Lung (tissue), 12 donors: Measurements from ENCODE around the gene NR3C1. TPM values are rescaled to one million over a fixed set of nuclear protein-coding genes. Genes with fewer than 3 reads are reported as not detected.

Experiments
- ATAC-seq: fragments of 200-7000 bp; cut with Tn5 transposase; one replicate; pipeline ENCODE4 v1.9.1; 2020; ENCODE audit warnings: moderate number of reproducible peaks; ENCODE audit not compliant: insufficient read depth, low FRiP score
- DNase-seq, 3 donors: peaks; one replicate each; pipeline ENCODE4 v3.0.0-alpha.2; 2013 to 2017
- H3K27ac ChIP-seq, 2 donors: one replicate each; pipeline ENCODE4 v1.5.1; 2013; ENCODE audit warnings: mild to moderate bottlenecking in 2 of 2, moderate library complexity in 2 of 2, control low read depth in 1 of 2, inconsistent platforms in 1 of 2, low read depth in 1 of 2, low read length in 1 of 2
- H3K27me3 ChIP-seq, 3 donors: one replicate each; pipeline ENCODE4 v1.5.1; 2013; ENCODE audit warnings: low read length in 2 of 3; ENCODE audit not compliant: control insufficient read depth in 3 of 3, insufficient read depth in 3 of 3
- H3K36me3 ChIP-seq, 4 donors: one replicate each; pipeline ENCODE4 v1.5.1; 2013; ENCODE audit warnings: low read length in 4 of 4, mild to moderate bottlenecking in 1 of 4, moderate library complexity in 1 of 4; ENCODE audit not compliant: control insufficient read depth in 4 of 4, insufficient read depth in 4 of 4
- H3K4me1 ChIP-seq, 5 donors: one replicate each; pipeline ENCODE4 v1.5.1; 2013; ENCODE audit warnings: low read length in 5 of 5, mild to moderate bottlenecking in 2 of 5, moderate library complexity in 1 of 5; ENCODE audit not compliant: control insufficient read depth in 5 of 5, insufficient read depth in 5 of 5
- H3K4me3 ChIP-seq: one replicate; pipeline ENCODE4 v1.5.1; 2013; ENCODE audit warnings: mild to moderate bottlenecking, control low read depth, moderate library complexity
- H3K9ac ChIP-seq, 2 donors: one replicate each; pipeline ENCODE4 v1.5.1; 2013; ENCODE audit warnings: low read length in 2 of 2, control low read depth in 1 of 2; ENCODE audit not compliant: insufficient read depth in 1 of 2
- H3K9me3 ChIP-seq, 4 donors: one replicate each; pipeline ENCODE4 v1.5.1; 2013; ENCODE audit warnings: low read length in 3 of 4, mild to moderate bottlenecking in 1 of 4, moderate library complexity in 1 of 4; ENCODE audit not compliant: control insufficient read depth in 4 of 4, insufficient read depth in 3 of 4
- CTCF ChIP-seq: IDR thresholded peaks from 2 replicates; pipeline ENCODE4 v1.5.1; 2012; ENCODE audit warnings: mild to moderate bottlenecking; ENCODE audit errors: control extremely low read depth, extremely low read depth
- WGBS, 2 donors: extraction: QIAGEN DNeasy Blood & Tissue Kit; methylation state at CpG; one replicate each; pipeline ENCODE4 v1.1.7; 2013; 5-methylcytosine and 5-hydroxymethylcytosine counted together
- polyA plus RNA-seq, 2 donors: library from polyadenylated mRNA; stranded (reverse); fragments of 200-250 nt; gene quantifications; one replicate each; pipeline ENCODE4 v1.2.1, GENCODE V29; 2013
- total RNA-seq, 2 donors: library from RNA; depleted of rRNA in 1 of 2; stranded (reverse); fragments of >200 nt in 1 of 2; gene quantifications; one replicate each; pipeline ENCODE4 v1.2.1, GENCODE V29; 2014 to 2021
- donor health status: control.
- donor health status: control.
- donor health status: Bipolar disorder and iron deficiency.
- donor health status: healthy.
- donor health status: DM: yes; HTN: yes; CAD: no.

The NR3C1 gene
- total and polyA plus RNA-seq, 4 donors: 21.6 to 103 (median 48.2) TPM

DNA sequence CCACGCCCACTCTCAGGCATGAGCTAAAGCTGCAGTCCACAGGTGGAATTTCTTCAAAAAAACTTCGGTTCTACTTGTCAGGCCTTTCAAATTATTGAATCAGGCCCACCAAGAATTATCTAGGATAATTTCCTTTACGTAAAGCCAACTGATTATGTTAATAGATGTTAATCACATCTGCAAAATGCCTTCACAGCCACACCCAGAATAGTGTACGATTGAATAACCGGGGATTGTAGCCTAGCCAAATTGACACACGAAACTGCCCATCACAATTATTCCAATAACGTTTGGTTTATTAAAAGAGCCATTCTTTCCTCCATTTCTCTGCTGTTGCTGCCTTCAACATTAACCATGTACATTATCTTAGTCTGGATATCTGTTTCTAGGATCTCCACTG lies 148.7 kb downstream of the NR3C1 start:
- H3K9ac ChIP-seq: no peak overlapping the region
- H3K4me1 ChIP-seq: no peaks in the 10 kb centered on the region
- DNase-seq: no peak
- no peaks in the 10 kb centered on the region for H3K36me3 ChIP-seq
- no peak overlapping the region for H3K27ac ChIP-seq
- no peak for ATAC-seq
- TF ChIP-seq CTCF: no peak
- H3K27me3 ChIP-seq: no peaks in the 10 kb centered on the region
- no peaks in the 10 kb centered on the region for H3K9me3 ChIP-seq
- no peak overlapping the region for H3K4me3 ChIP-seq
- 74 to 89% methylated on average over 7 of the region's 7 CpGs for WGBS, 2 donors

DNA sequence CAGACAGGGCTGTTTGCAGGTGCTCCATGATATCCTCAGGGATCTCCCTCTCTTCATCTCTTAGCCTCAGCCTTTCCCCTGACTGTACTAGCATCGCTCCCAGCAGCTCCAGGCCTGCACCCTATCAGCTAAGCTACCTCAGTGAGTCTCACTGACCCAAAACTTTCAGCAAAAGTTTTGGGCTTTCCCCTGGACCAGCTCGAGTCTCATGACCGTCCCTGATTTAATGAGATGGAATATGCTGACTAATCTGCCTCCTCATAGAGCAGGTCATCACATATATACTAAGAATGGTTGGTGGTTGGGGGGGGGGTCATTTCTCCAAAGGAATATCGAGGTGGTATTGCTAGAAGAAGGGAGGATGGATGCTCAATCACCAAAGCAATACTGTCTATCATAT lies 151.5 kb downstream of the NR3C1 start:
- ATAC-seq (no peak), DNase-seq (no peak)
- WGBS, 2 donors: 92 to 93% methylated on average over 4 of the region's 4 CpGs
- TF ChIP-seq CTCF: no peak
- Histone ChIP-seq H3K27ac (no peak overlapping the region), H3K4me1 (peaks cover 0 to 18% (median 0%) of the 10 kb centered on the region in 5 donors), H3K4me3 (no peak overlapping the region), H3K27me3 (no peaks in the 10 kb centered on the region), H3K9ac (no peak overlapping the region), H3K36me3 (no peaks in the 10 kb centered on the region), H3K9me3 (peaks cover 0 to 2% (median 0%) of the 10 kb centered on the region in 4 donors)

DNA sequence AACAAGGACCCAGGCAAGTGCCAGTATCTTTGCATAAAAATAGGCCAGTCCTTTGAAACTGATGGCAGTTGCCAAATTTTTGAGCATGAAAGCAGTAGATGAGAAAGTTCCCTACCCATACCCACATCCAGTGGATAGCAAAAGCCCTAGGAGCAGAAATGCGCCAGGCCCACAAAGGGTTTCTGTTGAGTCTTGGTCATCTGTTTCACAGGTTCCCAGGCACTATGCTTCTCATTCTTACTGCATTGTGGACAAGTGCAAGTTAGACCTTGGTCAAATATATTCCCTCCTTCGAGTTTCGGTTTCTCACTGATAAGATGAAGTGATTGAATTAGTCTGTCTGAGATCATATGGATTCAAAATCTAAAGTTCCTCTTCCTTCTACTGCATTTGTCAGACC lies 152.3 kb downstream of the NR3C1 start:
- Histone ChIP-seq H3K27ac (no peak overlapping the region), H3K4me1 (peaks cover 0 to 18% (median 0%) of the 10 kb centered on the region in 5 donors), H3K27me3 (no peaks in the 10 kb centered on the region), H3K36me3 (no peaks in the 10 kb centered on the region), H3K4me3 (no peak overlapping the region), H3K9me3 (peaks cover 0 to 2% (median 0%) of the 10 kb centered on the region in 4 donors), H3K9ac (no peak overlapping the region)
- 92 to 94% methylated on average over 3 of the region's 3 CpGs for WGBS, 2 donors
- no peak for TF ChIP-seq CTCF
- DNase-seq (no peak), ATAC-seq (no peak)

DNA sequence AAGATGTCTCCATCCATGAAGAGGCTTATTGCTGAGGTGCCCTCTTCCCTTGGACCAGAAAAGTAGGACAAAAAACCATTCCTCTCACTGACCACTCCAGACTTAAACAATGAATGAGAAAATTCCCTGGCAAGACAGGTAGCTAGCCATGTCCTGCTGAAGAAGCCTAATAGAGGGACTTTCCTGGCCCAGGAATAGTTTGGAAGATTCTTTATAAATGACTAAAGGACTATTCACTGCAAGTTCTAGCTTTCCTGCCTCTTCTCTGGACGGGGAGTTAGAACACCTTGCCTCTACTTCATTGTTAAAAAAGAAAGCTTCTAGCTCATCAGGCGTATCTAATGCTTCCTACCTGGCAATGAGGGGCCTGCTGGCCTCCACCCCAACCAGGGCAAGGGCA lies 153.6 kb downstream of the NR3C1 start:
- no peak overlapping the region for H3K9ac ChIP-seq
- no peak for DNase-seq
- peaks cover 0 to 18% (median 0%) of the 10 kb centered on the region in 5 donors for H3K4me1 ChIP-seq
- H3K27me3 ChIP-seq: no peaks in the 10 kb centered on the region
- H3K36me3 ChIP-seq: no peaks in the 10 kb centered on the region
- 96 to 97% methylated on average over 2 of the region's 2 CpGs for WGBS, 2 donors
- H3K9me3 ChIP-seq: peaks cover 0 to 2% (median 0%) of the 10 kb centered on the region in 4 donors
- no peak for TF ChIP-seq CTCF
- ATAC-seq: no peak
- H3K4me3 ChIP-seq: no peak overlapping the region
- no peak overlapping the region for H3K27ac ChIP-seq
